Esophagus muscularis mucosa (tissue), 4 donors: Measurements from ENCODE around the gene IGHMBP2. TPM values are rescaled to one million over a fixed set of nuclear protein-coding genes. Genes with fewer than 3 reads are reported as not detected.
A peak's percentile ranks its signal among the peaks of the same experiment; 100 is the strongest.

Experiments
- DNase-seq: peaks from one replicate; pipeline ENCODE4 v3.0.0-alpha.2; 2017; ENCODE audit errors: extremely low spot score
- H3K27ac ChIP-seq, 4 donors: fragments of 200-600 bp; sonication (generic); replicated peaks in 1 of 4; 1 replicate in 3 of 4; 2 replicates in 1 of 4; pipeline ENCODE4 v1.5.1; 2016 to 2019; ENCODE audit warnings: mild to moderate bottlenecking in 1 of 4
- H3K27me3 ChIP-seq, 4 donors: fragments of 200-600 bp; sonication (generic); one replicate each; pipeline versions ENCODE4 v1.5.1 to v1.6.0; 2016 to 2019
- H3K36me3 ChIP-seq, 4 donors: fragments of 200-600 bp; sonication (generic); one replicate each; pipeline ENCODE4 v1.5.1; 2016 to 2019
- H3K4me1 ChIP-seq, 4 donors: fragments of 200-600 bp; sonication (generic); one replicate each; pipeline ENCODE4 v1.5.1; 2016 to 2019
- H3K4me3 ChIP-seq, 4 donors: fragments of 200-600 bp; sonication (generic); 1 replicate in 2 of 4; 2 replicates in 2 of 4; pipeline ENCODE4 v1.5.1; 2016 to 2019; ENCODE audit warnings: mild to moderate bottlenecking in 4 of 4, moderate library complexity in 1 of 4
- H3K9me3 ChIP-seq, 4 donors: fragments of 200-600 bp; sonication (generic); 1 replicate in 3 of 4; 2 replicates in 1 of 4; pipeline ENCODE4 v1.5.1; 2016 to 2019
- EP300 ChIP-seq: sonication (generic); formaldehyde crosslinking; IDR thresholded peaks from one replicate; pipeline ENCODE4 v1.6.1; 2017; ENCODE audit warnings: antibody characterized with exemption
- POLR2A ChIP-seq: fragments of 450-650 bp; IDR thresholded peaks from one replicate; pipeline ENCODE4 v1.6.1; 2017; ENCODE audit warnings: antibody characterized with exemption, moderate library complexity, mild to moderate bottlenecking, low read depth
- POLR2AphosphoS5 ChIP-seq, 2 donors: sonication (generic); formaldehyde crosslinking; IDR thresholded peaks; one replicate each; pipeline ENCODE4 v1.6.1; 2017; ENCODE audit warnings: antibody characterized with exemption in 2 of 2
- WGBS: methylation state at CpG from one replicate; pipeline ENCODE4 v1.1.5; 2018; 5-methylcytosine and 5-hydroxymethylcytosine counted together
- intact Hi-C: fragments of 100-400 bp; cut with DNase I; formaldehyde crosslinking; loops from one replicate; pipeline ENCODE4 v1.15.1; 2023
- total RNA-seq, 4 donors: library from RNA; depleted of rRNA; stranded (reverse); fragments of >200 nt; gene quantifications; one replicate each; pipeline versions ENCODE4 v1.1.0 to v1.2.1, GENCODE V29; 2016
- TF ChIP-seq, protein P1 (sequence below), 3 experiments: fragments of 200-600 bp in 2 of 3; fragments of 450-650 bp in 1 of 3; sonication (generic) in 2 of 3; IDR thresholded peaks; one replicate each; pipeline ENCODE4 v1.5.1; 2017 to 2019; ENCODE audit warnings: antibody characterized with exemption in 3 of 3, mild to moderate bottlenecking in 2 of 3, moderate library complexity in 1 of 3

Gene IGHMBP2
- total RNA-seq, 4 donors from 2014 or later: 11.6 to 30.8 (median 28.0) TPM

DNA sequence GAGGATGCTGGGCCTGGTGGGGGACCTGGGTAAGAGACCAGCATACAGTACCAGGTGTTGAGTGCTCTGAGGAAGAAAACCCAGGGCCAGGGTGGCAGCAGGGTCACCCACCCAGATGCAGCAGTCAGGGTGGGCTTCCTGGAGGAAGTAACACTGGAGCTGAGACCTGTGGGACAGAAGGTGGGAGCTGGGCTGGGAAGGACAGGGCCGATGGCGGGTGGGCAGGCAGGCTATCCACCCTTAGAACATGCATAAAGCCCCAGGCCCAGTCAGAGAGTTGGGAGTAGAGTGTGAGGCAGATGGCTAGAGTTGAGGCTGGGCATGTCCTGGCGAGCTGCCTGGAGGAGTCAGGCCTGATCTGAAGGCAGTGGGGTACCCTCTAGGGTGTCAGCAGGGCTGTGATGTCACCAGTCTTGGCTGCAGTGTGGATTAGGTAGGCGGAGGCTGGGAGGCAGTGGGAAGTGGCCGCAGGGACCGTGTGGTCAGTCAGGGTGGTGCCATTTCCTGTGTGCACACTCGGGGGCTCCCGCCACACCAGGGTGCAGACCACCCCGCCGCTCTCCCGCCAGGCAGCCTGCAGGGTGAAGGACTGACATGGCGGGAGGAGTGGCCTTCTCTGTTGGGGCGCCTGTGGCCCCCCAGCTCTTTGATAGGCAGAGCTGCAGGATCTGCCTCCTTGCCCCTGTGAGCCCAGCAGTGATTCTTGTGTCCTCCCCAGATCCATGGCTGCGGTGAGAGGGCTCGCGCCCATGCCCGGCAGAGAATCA lies 35.3 kb downstream of the IGHMBP2 start:
- intact Hi-C loops: no loop called here
- no peak for DNase-seq
- Histone ChIP-seq H3K4me3 (no peak overlapping the region), H3K36me3 (peaks cover 24 to 70% (median 60%) of the 10 kb centered on the region in 4 donors), H3K27me3 (no peaks in the 10 kb centered on the region), H3K9me3 (no peaks in the 10 kb centered on the region), H3K27ac (peak overlapping the region; percentile 93 to 94 (median 94)), H3K4me1 (peaks cover 0 to 100% (median 92%) of the 10 kb centered on the region in 4 donors)
- TF ChIP-seq, protein P1, sequence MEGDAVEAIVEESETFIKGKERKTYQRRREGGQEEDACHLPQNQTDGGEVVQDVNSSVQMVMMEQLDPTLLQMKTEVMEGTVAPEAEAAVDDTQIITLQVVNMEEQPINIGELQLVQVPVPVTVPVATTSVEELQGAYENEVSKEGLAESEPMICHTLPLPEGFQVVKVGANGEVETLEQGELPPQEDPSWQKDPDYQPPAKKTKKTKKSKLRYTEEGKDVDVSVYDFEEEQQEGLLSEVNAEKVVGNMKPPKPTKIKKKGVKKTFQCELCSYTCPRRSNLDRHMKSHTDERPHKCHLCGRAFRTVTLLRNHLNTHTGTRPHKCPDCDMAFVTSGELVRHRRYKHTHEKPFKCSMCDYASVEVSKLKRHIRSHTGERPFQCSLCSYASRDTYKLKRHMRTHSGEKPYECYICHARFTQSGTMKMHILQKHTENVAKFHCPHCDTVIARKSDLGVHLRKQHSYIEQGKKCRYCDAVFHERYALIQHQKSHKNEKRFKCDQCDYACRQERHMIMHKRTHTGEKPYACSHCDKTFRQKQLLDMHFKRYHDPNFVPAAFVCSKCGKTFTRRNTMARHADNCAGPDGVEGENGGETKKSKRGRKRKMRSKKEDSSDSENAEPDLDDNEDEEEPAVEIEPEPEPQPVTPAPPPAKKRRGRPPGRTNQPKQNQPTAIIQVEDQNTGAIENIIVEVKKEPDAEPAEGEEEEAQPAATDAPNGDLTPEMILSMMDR (IDR thresholded peaks at IDR 0.05): no peak
- TF ChIP-seq POLR2AphosphoS5 (IDR thresholded peaks at IDR 0.05) (no peak), EP300 (no peak), POLR2A (no peak)
- 93% methylated on average over 10 of the region's 17 CpGs for WGBS

DNA sequence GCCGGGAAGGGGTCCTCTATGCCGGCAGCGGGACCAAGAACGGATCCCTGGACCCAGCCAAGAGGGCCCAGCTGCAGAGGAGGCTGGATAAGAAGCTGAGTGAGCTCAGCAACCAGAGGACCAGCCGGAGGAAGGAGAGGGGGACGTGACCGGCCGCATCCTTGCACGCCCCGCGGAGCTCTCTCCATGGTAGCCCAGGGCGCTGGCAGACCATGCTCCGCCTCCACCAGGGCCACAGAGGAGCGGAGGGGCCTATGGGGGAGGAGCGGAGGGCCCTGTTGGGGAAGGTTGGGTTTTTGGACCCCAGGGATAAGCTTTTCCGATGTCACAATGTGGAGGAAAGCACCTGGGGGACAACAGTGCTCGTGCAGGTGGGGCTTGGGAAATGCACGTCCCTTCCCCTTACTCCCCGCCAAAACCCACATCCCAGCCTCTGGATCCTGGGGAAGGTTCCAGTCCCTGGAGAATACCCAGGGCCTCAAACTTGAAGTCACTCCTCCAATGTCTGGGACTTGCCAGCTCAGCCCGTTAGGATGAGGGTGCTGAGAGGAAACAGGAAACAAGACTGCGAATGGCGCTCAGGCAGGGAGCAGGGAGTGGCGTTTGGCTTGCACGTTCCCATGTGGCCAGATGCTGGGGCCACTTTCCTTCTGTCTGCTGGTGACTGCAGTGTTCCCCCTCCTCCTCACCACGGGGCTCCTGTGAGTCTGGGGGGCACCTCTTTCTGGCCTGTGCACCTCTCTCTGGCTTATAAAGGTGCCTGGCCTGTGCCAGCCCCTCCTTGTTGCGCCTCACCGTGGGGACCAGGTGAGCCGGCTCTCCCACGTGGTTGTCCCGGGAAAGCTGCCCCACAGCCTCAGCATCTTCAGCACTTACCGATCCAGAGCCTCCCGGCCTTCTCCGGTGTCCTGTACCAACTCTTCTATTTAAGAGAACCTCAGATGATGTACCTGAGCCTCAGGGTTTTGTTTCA lies 36.2 kb downstream of the IGHMBP2 start:
- 84% methylated on average over 32 of the region's 33 CpGs for WGBS
- TF ChIP-seq POLR2AphosphoS5 (IDR thresholded peaks at IDR 0.05): no peak
- TF ChIP-seq EP300: no peak
- no peak for TF ChIP-seq POLR2A
- peaks cover 24 to 62% (median 53%) of the 10 kb centered on the region in 4 donors for H3K36me3 ChIP-seq
- no peaks in the 10 kb centered on the region for H3K9me3 ChIP-seq
- peaks cover 0 to 100% (median 90%) of the 10 kb centered on the region in 4 donors for H3K4me1 ChIP-seq
- H3K27me3 ChIP-seq: no peaks in the 10 kb centered on the region
- DNase-seq: no peak
- intact Hi-C loops: no loop called here
- peak overlapping the region in 3 of 4 donors; percentile 23 to 38 (median 35) for H3K4me3 ChIP-seq
- H3K27ac ChIP-seq: peak overlapping the region; percentile 93 to 94 (median 94)

DNA sequence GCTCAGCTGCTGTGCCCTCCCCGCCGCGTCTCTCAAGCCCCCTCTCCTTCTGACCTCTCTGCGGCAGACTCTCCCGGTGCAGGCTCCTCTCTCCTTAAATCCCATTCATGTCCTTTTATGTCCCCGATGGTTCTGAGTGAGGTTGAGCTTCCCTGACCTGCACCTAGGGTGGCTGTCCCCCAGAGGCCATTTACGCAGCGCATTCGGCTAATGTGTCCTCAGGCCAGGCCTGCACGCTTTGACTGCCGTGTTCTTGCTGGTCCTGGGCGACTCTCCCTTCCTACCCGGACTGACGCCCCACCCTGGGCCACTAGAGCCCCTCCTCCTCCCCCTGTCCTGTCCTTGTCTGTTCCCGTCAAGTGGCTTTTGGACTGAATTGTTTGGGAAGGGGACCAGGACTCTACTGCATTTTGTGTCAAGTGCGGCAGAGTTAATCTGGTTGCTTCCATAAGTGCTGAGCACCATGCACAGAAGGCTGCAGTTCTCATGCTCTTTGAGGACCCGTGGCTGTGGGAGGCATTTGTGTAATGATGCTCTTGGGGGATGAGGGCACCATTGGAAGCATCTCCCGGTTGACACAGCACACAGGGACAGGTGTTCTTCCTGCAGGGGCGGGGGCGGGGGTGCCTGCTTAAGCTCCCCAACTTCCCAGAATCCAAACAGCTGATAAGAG lies 37.1 kb downstream of the IGHMBP2 start:
- peak overlapping the region; percentile 93 to 94 (median 94) for H3K27ac ChIP-seq
- WGBS: 89% methylated on average over 19 of the region's 20 CpGs
- no peaks in the 10 kb centered on the region for H3K9me3 ChIP-seq
- DNase-seq: no peak
- TF ChIP-seq EP300 (no peak), POLR2AphosphoS5 (IDR thresholded peaks at IDR 0.05) (no peak), POLR2A (no peak)
- TF ChIP-seq, protein P1 (IDR thresholded peaks at IDR 0.05): no peak
- H3K36me3 ChIP-seq: peaks cover 18 to 53% (median 45%) of the 10 kb centered on the region in 4 donors
- H3K4me1 ChIP-seq: peaks cover under 1 to 100% (median 86%) of the 10 kb centered on the region in 4 donors
- intact Hi-C loops: no loop called here
- H3K27me3 ChIP-seq: no peaks in the 10 kb centered on the region
- peak overlapping the region in 3 of 4 donors; percentile 23 to 38 (median 35) for H3K4me3 ChIP-seq

DNA sequence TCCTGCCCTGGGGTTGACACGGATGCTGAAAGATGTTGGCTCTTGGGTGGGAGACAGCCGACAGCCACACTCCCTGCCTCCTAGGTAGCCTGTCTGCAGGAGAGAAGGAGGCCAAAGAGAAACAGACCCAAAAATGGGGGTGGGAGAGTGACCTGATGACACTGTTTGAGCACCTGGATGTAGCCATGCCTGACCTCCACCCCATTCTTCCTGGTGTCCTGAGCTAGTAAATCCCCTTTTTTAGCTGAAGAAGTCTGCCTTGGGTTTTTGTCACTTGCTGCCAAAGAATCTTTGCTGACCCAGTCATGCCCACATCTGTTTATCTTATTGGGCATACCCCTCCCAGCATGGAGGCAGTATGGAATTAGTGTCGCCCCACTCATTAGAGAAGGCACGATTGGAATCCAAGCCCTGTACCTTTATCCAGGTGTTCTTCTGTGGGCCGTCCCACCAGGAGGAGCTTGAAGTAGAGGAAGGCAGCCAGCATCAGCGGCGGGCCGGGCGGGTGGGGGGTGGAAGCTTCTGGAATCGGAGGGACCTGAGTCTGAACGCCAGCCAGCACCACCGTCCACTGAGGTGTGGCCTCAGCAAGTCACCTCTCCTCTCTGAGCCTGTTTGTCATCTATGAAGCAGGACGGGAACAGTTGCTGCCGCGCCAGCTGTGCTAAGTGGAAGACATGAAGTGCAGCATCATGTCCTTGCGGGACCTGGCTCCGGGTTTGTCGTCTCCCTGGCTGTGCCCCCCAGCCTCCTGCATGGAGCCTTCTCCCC lies 37.8 kb downstream of the IGHMBP2 start:
- H3K36me3 ChIP-seq: peaks cover 11 to 46% (median 38%) of the 10 kb centered on the region in 4 donors
- peak overlapping the region in 3 of 4 donors; percentile 23 to 38 (median 35) for H3K4me3 ChIP-seq
- no peaks in the 10 kb centered on the region for H3K9me3 ChIP-seq
- 91% methylated on average over 10 of the region's 18 CpGs for WGBS
- H3K27me3 ChIP-seq: no peaks in the 10 kb centered on the region
- peak overlapping the region; percentile 93 to 94 (median 94) for H3K27ac ChIP-seq
- TF ChIP-seq EP300: no peak
- TF ChIP-seq POLR2AphosphoS5 (IDR thresholded peaks at IDR 0.05): peak; percentile 24 to 61
- peaks cover 5 to 100% (median 86%) of the 10 kb centered on the region in 4 donors for H3K4me1 ChIP-seq
- DNase-seq: no peak
- intact Hi-C loops: no loop called here
